ENCODE results near the gene PDE8A. TPM values are rescaled to one million over a fixed set of nuclear protein-coding genes. Genes with fewer than 3 reads are reported as not detected.

PDE8A gene
- total RNA-seq, 6 experiments from 2014 or later, result 32.7 to 40.5 (median 37.4) TPM

DNA sequence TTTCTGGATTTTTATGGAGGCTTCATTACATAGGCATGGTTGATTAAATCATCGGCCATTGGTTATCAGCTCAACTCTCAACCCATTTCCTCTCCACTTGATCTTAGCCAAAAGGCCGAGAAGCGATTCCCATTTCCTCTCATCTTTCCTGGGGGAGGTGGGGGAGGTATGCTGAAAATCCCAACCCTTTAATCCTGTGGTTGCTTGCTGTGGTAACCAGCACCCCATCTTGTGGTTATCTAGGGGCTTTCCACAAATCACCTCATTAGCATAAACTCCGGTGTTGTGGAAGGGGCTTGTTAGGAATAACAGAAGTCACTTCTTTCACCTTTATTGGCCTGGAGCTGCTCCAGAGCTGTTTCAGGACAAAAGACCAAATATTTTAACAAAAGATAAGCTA, 20.9 kb downstream of the PDE8A start:
- H3K4me3 ChIP-seq, result no peak overlapping the region
- DNase-seq (no peak), ATAC-seq (no peak)
- H3K36me3 ChIP-seq, result no peaks in the 10 kb centered on the region
- H3K4me1 ChIP-seq, result peaks cover 0 to 63% (median 20%) of the 10 kb centered on the region in 4 donors
- H3K27ac ChIP-seq, result no peak overlapping the region
- no peaks in the 10 kb centered on the region for H3K9me3 ChIP-seq
- intact Hi-C loops (cut with DNase I), result no loop called here
- WGBS (ENCODE audit: insufficient coverage, low coverage, low lambda C conversion rate, missing lambda C conversion rate), result 49% methylated on average over 4 of the region's 4 CpGs
- no peaks in the 10 kb centered on the region for H3K27me3 ChIP-seq
- TF ChIP-seq, protein P1, sequence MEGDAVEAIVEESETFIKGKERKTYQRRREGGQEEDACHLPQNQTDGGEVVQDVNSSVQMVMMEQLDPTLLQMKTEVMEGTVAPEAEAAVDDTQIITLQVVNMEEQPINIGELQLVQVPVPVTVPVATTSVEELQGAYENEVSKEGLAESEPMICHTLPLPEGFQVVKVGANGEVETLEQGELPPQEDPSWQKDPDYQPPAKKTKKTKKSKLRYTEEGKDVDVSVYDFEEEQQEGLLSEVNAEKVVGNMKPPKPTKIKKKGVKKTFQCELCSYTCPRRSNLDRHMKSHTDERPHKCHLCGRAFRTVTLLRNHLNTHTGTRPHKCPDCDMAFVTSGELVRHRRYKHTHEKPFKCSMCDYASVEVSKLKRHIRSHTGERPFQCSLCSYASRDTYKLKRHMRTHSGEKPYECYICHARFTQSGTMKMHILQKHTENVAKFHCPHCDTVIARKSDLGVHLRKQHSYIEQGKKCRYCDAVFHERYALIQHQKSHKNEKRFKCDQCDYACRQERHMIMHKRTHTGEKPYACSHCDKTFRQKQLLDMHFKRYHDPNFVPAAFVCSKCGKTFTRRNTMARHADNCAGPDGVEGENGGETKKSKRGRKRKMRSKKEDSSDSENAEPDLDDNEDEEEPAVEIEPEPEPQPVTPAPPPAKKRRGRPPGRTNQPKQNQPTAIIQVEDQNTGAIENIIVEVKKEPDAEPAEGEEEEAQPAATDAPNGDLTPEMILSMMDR (IDR thresholded peaks at IDR 0.05), result no peak
- no peak for TF ChIP-seq POLR2A (IDR thresholded peaks at IDR 0.05)

DNA sequence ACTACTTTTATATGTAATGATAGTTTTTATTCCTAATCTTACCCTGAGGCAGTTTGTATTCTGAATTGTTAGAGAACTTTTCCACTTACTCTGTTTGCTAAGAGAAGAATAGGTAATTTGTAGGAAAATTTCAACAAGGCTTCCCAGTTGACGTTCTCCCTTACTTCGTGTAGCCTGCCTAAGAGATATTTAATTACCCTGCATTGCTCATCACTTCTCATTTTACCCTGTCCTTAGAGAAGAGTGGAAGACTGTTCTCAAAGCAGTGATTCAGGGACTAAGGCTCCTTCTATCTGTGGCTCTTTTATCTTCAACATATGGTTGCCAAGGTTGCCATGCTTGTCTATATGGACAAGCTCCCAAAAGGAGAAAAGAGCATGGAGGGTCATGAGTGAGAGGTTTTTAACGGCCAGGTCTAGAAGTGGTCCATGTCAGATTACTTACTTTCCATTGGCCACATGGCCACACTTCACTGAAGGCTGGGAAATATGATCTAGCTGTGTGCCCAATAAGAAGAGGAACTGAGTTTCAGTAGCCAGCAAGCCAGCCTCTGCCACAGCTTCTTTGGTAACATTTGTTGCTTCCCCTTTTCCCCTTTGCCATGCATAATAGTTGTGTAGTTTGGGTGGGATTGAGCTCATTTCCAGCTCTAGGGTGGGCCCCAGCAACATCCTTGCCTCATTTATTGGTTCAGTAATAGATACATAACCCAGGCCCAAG, 22.1 kb downstream of the PDE8A start:
- DNase-seq, result no peak
- intact Hi-C loops (cut with DNase I), result no loop called here

DNA sequence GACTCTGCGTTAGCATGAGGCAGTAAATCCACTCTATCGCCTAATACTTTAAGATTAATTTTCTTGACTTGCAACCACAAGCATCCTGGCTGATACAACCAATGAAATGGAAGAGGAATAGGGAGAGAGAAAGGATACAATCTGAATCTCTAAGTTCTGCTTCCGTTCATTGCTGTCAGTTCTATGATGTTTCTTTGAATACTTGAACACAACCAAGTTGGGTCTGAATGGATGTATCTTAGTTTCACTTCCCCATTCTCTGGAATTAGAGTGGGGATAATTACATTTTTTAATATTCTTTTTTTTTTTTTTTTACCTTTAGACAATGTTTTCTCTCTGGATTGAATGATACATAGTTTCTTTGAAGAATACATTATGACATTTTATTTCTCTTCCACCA, 22.9 kb downstream of the PDE8A start:
- WGBS (ENCODE audit: insufficient coverage, low coverage, low lambda C conversion rate, missing lambda C conversion rate), result 74% methylated on average over 3 of the region's 3 CpGs
- intact Hi-C loops (cut with DNase I), result no loop called here
- no peak for DNase-seq
- no peaks in the 10 kb centered on the region for H3K9me3 ChIP-seq
- no peaks in the 10 kb centered on the region for H3K27me3 ChIP-seq
- no peak overlapping the region for H3K27ac ChIP-seq
- no peak for ATAC-seq
- no peak overlapping the region for H3K4me3 ChIP-seq
- H3K36me3 ChIP-seq, result no peaks in the 10 kb centered on the region
- H3K4me1 ChIP-seq, result peaks cover 0 to 77% (median 25%) of the 10 kb centered on the region in 4 donors
- no peak for TF ChIP-seq POLR2A (IDR thresholded peaks at IDR 0.05)
- TF ChIP-seq, protein P1 (IDR thresholded peaks at IDR 0.05), result no peak

More for the DNA sequence above, 22.1 kb downstream of the PDE8A start:
- TF ChIP-seq, protein P1 (IDR thresholded peaks at IDR 0.05), result no peak
- TF ChIP-seq POLR2A (IDR thresholded peaks at IDR 0.05), result no peak
- Histone ChIP-seq H3K4me3 (no peak overlapping the region), H3K4me1 (peaks cover 0 to 75% (median 26%) of the 10 kb centered on the region in 4 donors), H3K9me3 (no peaks in the 10 kb centered on the region), H3K27me3 (no peaks in the 10 kb centered on the region), H3K36me3 (no peaks in the 10 kb centered on the region), H3K27ac (peak overlapping the region in 1 of 3 donors; percentile 32)
- WGBS (ENCODE audit: insufficient coverage, low coverage, low lambda C conversion rate, missing lambda C conversion rate), result 93% methylated on average over 3 of the region's 3 CpGs
- no peak for ATAC-seq

DNA sequence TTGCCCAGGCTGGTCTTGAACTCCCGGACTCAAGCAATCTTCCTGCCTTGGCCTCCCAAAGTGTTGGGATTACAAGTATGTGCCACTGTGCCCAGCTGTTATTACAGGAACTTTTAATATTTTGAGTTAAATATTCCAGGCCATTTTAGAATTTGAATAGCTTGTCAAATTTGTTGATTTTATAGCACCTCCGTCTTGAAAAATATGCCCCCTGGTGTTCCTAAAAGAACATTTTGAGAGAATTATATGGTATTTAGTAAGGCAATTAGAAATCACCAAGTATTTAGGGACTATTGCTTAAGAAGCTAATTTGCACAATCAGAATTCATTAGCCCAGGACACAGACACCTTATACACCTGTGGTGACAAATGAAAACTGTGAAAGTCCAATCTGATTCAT, 23.7 kb downstream of the PDE8A start:
- no peak for ATAC-seq
- H3K4me3 ChIP-seq, result no peak overlapping the region
- no peak for DNase-seq
- intact Hi-C loops (cut with DNase I), result no loop called here
- no peaks in the 10 kb centered on the region for H3K27me3 ChIP-seq
- 73% methylated on average over 2 of the region's 2 CpGs for WGBS (ENCODE audit: insufficient coverage, low coverage, low lambda C conversion rate, missing lambda C conversion rate)
- no peaks in the 10 kb centered on the region for H3K9me3 ChIP-seq
- peak overlapping the region in 2 of 3 donors; percentile 4 to 64 for H3K27ac ChIP-seq
- peaks cover 0 to 79% (median 25%) of the 10 kb centered on the region in 4 donors for H3K4me1 ChIP-seq
- TF ChIP-seq, protein P1 (IDR thresholded peaks at IDR 0.05), result no peak
- TF ChIP-seq POLR2A (IDR thresholded peaks at IDR 0.05), result no peak
- no peaks in the 10 kb centered on the region for H3K36me3 ChIP-seq

Measured in right lobe of liver (tissue), 6 donors.